ENCODE results near the gene ORC2. TPM values are rescaled to one million over a fixed set of nuclear protein-coding genes. Genes with fewer than 3 reads are reported as not detected.
A peak's percentile ranks its signal among the peaks of the same experiment; 100 is the strongest.
"Not testable (repeated sequence)": the region's sequence is repeated elsewhere in the genome, so short reads cannot be mapped to it uniquely, and the experiment has no call there.

The ORC2 gene
- total RNA-seq: 25.6 TPM

- peak; percentile 91 for DNase-seq
Measured at GRCh38 chr2:200963124-200963917, at the start of gene ORC2. Gene ORC2 (minus strand): TSS chr2:200963660. CDS start chr2:200958123, 5,537 bp downstream.

GRCh38 chr2:201008296-201008829, 44.9 kb upstream of the ORC2 start:
- no peak for DNase-seq

- DNase-seq: no peak
Measured at GRCh38 chr2:201007584-201007998, 44.1 kb upstream of the ORC2 start.

GRCh38 chr2:201006704-201007103, 43.2 kb upstream of the ORC2 start:
- DNase-seq: no peak

- DNase-seq: no peak
Measured at GRCh38 chr2:201004370-201004769, 40.9 kb upstream of the ORC2 start.

- DNase-seq: no peak
Measured at GRCh38 chr2:200993097-200993496, 29.6 kb upstream of the ORC2 start.

- DNase-seq: no peak
Measured at GRCh38 chr2:200987137-200987536, 23.7 kb upstream of the ORC2 start.

- no peak for DNase-seq
Measured at GRCh38 chr2:200985799-200986198, 22.3 kb upstream of the ORC2 start.

GRCh38 chr2:200976710-200977109, 13.2 kb upstream of the ORC2 start:
- no peak for DNase-seq

- DNase-seq: no peak
Measured at GRCh38 chr2:200975672-200976071, 12.2 kb upstream of the ORC2 start.

- not testable (repeated sequence) for DNase-seq
Measured at GRCh38 chr2:200970057-200970456, 6.6 kb upstream of the ORC2 start.

- no peak for DNase-seq
Measured at GRCh38 chr2:200968735-200969134, 5.3 kb upstream of the ORC2 start.

- no peak for DNase-seq
Measured at GRCh38 chr2:200968162-200968561, 4.7 kb upstream of the ORC2 start.

- DNase-seq: no peak
Measured at GRCh38 chr2:200966770-200967169, 3.3 kb upstream of the ORC2 start.

GRCh38 chr2:200964498-200964897, 1.0 kb upstream of the ORC2 start:
- no peak for DNase-seq

GRCh38 chr2:200963918-200964252, 425 bp upstream of the ORC2 start:
- DNase-seq: not testable (repeated sequence)

GRCh38 chr2:200962811-200963123, 693 bp downstream of the ORC2 start:
- DNase-seq: no peak

- DNase-seq: no peak
Measured at GRCh38 chr2:200961674-200962073, 1.8 kb downstream of the ORC2 start.

GRCh38 chr2:200950378-200950777, 13.1 kb downstream of the ORC2 start:
- DNase-seq: no peak

- no peak for DNase-seq
Measured at GRCh38 chr2:200945395-200945729, 18.1 kb downstream of the ORC2 start.

GRCh38 chr2:200944467-200945394, 18.7 kb downstream of the ORC2 start:
- no peak for DNase-seq

GRCh38 chr2:200943527-200944105, 19.8 kb downstream of the ORC2 start:
- DNase-seq: no peak

GRCh38 chr2:200939832-200940231, 23.6 kb downstream of the ORC2 start:
- no peak for DNase-seq

All from occipital lobe (tissue), 2 donors.